HK-2 (cell line): ENCODE measurements around the gene TRIP10.
"Not testable (repeated sequence)": the region's sequence is repeated elsewhere in the genome, so short reads cannot be mapped to it uniquely, and the experiment has no call there.

ENCODE experiments used
- DNase-seq: peaks from one replicate; pipeline ENCODE4 v3.0.0-alpha.2; 2018; ENCODE audit not compliant: unreplicated experiment

TRIP10 gene

GRCh38 chr19:6768236-6768785 lies 28.8 kb downstream of the TRIP10 start:
- no peak for DNase-seq

GRCh38 chr19:6769006-6769619 lies 29.6 kb downstream of the TRIP10 start:
- no peak for DNase-seq

- DNase-seq = not testable (repeated sequence)
Observed at GRCh38 chr19:6771648-6772027, 32.2 kb downstream of the TRIP10 start.

- DNase-seq = no peak
Observed at GRCh38 chr19:6772028-6772865, 32.8 kb downstream of the TRIP10 start, which contains the start of gene VAV1. VAV1 (plus strand) TSS chr19:6772708; CDS start chr19:6772808, 100 bp downstream.

- no peak for DNase-seq
Observed at GRCh38 chr19:6772866-6773322, 33.4 kb downstream of the TRIP10 start.

GRCh38 chr19:6773323-6773931 lies 33.9 kb downstream of the TRIP10 start:
- DNase-seq = no peak

GRCh38 chr19:6774821-6775707 lies 35.6 kb downstream of the TRIP10 start:
- no peak for DNase-seq

GRCh38 chr19:6776045-6776444 lies 36.6 kb downstream of the TRIP10 start:
- not testable (repeated sequence) for DNase-seq

- no peak for DNase-seq
Observed at GRCh38 chr19:6776999-6777398, 37.5 kb downstream of the TRIP10 start.

- no peak for DNase-seq
Observed at GRCh38 chr19:6777434-6777833, 38.0 kb downstream of the TRIP10 start.

GRCh38 chr19:6778386-6778785 lies 38.9 kb downstream of the TRIP10 start:
- DNase-seq = no peak

- no peak for DNase-seq
Observed at GRCh38 chr19:6779206-6779605, 39.7 kb downstream of the TRIP10 start.

- DNase-seq = no peak
Observed at GRCh38 chr19:6787393-6787792, 47.9 kb downstream of the TRIP10 start.

- no peak for DNase-seq
Observed at GRCh38 chr19:6788896-6789295, 49.4 kb downstream of the TRIP10 start.

- no peak for DNase-seq
Observed at GRCh38 chr19:6790194-6791128, 51.0 kb downstream of the TRIP10 start.

GRCh38 chr19:6791237-6791636 lies 51.8 kb downstream of the TRIP10 start:
- no peak for DNase-seq

GRCh38 chr19:6793411-6793810 lies 53.9 kb downstream of the TRIP10 start:
- DNase-seq = no peak

GRCh38 chr19:6793973-6794372 lies 54.5 kb downstream of the TRIP10 start:
- DNase-seq = no peak

- DNase-seq = no peak
Observed at GRCh38 chr19:6794686-6795431, 55.4 kb downstream of the TRIP10 start.

- no peak for DNase-seq
Observed at GRCh38 chr19:6796278-6796677, 56.8 kb downstream of the TRIP10 start.
